ENCODE data around the gene NR2C1.
"Not testable (repeated sequence)": the region's sequence is repeated elsewhere in the genome, so short reads cannot be mapped to it uniquely, and the experiment has no call there.

Gene NR2C1

DNA sequence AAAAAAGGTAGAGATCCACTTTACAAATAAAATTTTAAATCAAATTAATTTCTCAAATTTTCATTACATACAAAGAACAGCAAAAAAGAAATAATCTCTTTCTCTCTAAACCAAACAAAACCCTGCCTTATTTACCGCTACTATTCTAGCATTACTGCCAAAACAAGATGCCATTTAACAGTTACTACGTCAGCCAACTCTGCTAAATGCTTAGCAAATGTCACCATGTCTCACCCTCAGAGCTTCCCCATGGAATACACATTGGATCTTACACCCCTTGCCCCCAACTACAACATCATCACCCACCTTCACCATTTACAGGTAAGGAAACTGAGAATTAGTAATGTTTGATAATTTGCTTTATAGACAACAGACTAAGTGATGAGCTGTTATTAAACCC lies 23.0 kb upstream of the NR2C1 start:
- TF ChIP-seq, protein P1, sequence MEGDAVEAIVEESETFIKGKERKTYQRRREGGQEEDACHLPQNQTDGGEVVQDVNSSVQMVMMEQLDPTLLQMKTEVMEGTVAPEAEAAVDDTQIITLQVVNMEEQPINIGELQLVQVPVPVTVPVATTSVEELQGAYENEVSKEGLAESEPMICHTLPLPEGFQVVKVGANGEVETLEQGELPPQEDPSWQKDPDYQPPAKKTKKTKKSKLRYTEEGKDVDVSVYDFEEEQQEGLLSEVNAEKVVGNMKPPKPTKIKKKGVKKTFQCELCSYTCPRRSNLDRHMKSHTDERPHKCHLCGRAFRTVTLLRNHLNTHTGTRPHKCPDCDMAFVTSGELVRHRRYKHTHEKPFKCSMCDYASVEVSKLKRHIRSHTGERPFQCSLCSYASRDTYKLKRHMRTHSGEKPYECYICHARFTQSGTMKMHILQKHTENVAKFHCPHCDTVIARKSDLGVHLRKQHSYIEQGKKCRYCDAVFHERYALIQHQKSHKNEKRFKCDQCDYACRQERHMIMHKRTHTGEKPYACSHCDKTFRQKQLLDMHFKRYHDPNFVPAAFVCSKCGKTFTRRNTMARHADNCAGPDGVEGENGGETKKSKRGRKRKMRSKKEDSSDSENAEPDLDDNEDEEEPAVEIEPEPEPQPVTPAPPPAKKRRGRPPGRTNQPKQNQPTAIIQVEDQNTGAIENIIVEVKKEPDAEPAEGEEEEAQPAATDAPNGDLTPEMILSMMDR (IDR thresholded peaks at IDR 0.05; ENCODE audit: insufficient read depth, low read length, poor library complexity, severe bottlenecking): no peak
- peaks cover 5% of the 10 kb centered on the region for H3K36me3 ChIP-seq (ENCODE audit: control insufficient read depth, insufficient read depth, low read length)
- H3K4me3 ChIP-seq (replicated peaks; ENCODE audit: low read depth, low read length): no peak overlapping the region
- no peaks in the 10 kb centered on the region for H3K27me3 ChIP-seq (replicated peaks; ENCODE audit: control insufficient read depth, insufficient read depth, low read length)
- DNase-seq (ENCODE audit: extremely low read depth, insufficient read length): no peak

GRCh38 chr12:95095866-95096265 lies 22.4 kb upstream of the NR2C1 start:
- DNase-seq (ENCODE audit: extremely low read depth, insufficient read length); H3K27me3 ChIP-seq (replicated peaks; ENCODE audit: control insufficient read depth, insufficient read depth, low read length); H3K4me3 ChIP-seq (replicated peaks; ENCODE audit: low read depth, low read length); H3K36me3 ChIP-seq (ENCODE audit: control insufficient read depth, insufficient read depth, low read length): not testable (repeated sequence)

GRCh38 chr12:95089462-95089861 lies 16.0 kb upstream of the NR2C1 start:
- H3K4me3 ChIP-seq (replicated peaks; ENCODE audit: low read depth, low read length): no peak overlapping the region
- H3K27me3 ChIP-seq (replicated peaks; ENCODE audit: control insufficient read depth, insufficient read depth, low read length): no peaks in the 10 kb centered on the region
- TF ChIP-seq, protein P1 (IDR thresholded peaks at IDR 0.05; ENCODE audit: insufficient read depth, low read length, poor library complexity, severe bottlenecking): no peak
- peaks cover 3% of the 10 kb centered on the region for H3K36me3 ChIP-seq (ENCODE audit: control insufficient read depth, insufficient read depth, low read length)
- no peak for DNase-seq (ENCODE audit: extremely low read depth, insufficient read length)

- peak overlapping the region; percentile 14; the same call in 1 of the 2 replicates for H3K4me3 ChIP-seq (replicated peaks; ENCODE audit: low read depth, low read length)
- peaks cover 3% of the 10 kb centered on the region for H3K36me3 ChIP-seq (ENCODE audit: control insufficient read depth, insufficient read depth, low read length)
- H3K27me3 ChIP-seq (replicated peaks; ENCODE audit: control insufficient read depth, insufficient read depth, low read length): no peaks in the 10 kb centered on the region
- DNase-seq (ENCODE audit: extremely low read depth, insufficient read length): no peak
- TF ChIP-seq, protein P1 (IDR thresholded peaks at IDR 0.05; ENCODE audit: insufficient read depth, low read length, poor library complexity, severe bottlenecking): no peak
These were observed 15.0 kb upstream of the NR2C1 start for GRCh38 chr12:95088379-95088778.

DNA sequence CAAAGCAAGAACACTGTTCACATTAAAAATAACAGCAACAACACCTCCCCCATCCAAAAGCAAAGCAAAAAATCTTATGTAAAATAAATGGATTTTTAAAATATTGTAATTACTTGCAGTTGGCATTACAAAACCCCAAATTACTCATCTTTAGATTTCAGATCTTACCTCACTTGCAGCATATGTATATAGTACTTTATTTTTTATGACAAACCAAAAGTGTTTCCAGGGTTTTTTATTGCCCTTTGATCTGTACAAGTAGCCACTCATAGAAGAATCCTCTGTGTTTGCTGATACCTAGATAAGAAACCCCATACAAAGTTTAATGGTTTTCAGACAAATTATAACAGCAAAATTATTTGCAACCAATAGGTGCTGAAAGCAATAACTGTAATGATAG lies 12.2 kb upstream of the NR2C1 start:
- H3K27me3 ChIP-seq (replicated peaks; ENCODE audit: control insufficient read depth, insufficient read depth, low read length): no peaks in the 10 kb centered on the region
- DNase-seq (ENCODE audit: extremely low read depth, insufficient read length): no peak
- H3K4me3 ChIP-seq (replicated peaks; ENCODE audit: low read depth, low read length): no peak overlapping the region
- TF ChIP-seq, protein P1 (IDR thresholded peaks at IDR 0.05; ENCODE audit: insufficient read depth, low read length, poor library complexity, severe bottlenecking): no peak
- H3K36me3 ChIP-seq (ENCODE audit: control insufficient read depth, insufficient read depth, low read length): no peaks in the 10 kb centered on the region

DNA sequence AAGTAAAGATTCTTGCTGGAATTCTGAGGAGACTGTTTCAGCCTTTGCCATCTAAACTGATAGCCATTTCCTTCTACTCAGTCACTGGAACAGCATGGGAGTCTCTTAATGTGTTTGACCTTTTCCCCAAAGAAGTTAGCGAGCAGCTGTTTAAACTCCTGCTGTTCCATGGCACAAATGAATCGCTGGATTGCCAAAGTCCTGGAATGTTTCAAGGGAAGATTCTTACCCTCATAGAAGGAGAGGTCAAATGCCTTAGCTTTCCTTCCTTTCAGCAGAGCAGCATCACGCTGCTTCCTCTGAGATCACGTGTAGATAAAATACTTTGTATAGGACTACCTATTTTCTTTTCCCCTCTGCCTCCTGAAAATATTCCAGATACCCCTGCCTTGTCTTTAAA lies 10.5 kb upstream of the NR2C1 start:
- no peaks in the 10 kb centered on the region for H3K27me3 ChIP-seq (replicated peaks; ENCODE audit: control insufficient read depth, insufficient read depth, low read length)
- no peaks in the 10 kb centered on the region for H3K36me3 ChIP-seq (ENCODE audit: control insufficient read depth, insufficient read depth, low read length)
- TF ChIP-seq, protein P1 (IDR thresholded peaks at IDR 0.05; ENCODE audit: insufficient read depth, low read length, poor library complexity, severe bottlenecking): no peak
- no peak overlapping the region for H3K4me3 ChIP-seq (replicated peaks; ENCODE audit: low read depth, low read length)
- DNase-seq (ENCODE audit: extremely low read depth, insufficient read length): no peak
